GM20000 (cell line): ENCODE measurements around the gene GBGT1.

Source experiments
- DNase-seq: peaks from one replicate; pipeline ENCODE4 v3.0.0; 2012; ENCODE audit warnings: low spot score
- CTCF ChIP-seq: IDR thresholded peaks from 2 replicates; pipeline ENCODE4 v1.5.1; 2012; ENCODE audit warnings: mild to moderate bottlenecking, control low read depth; ENCODE audit errors: extremely low read depth, missing control alignments

Gene GBGT1

GRCh38 chr9:133125941-133126696 is 37.6 kb downstream of the GBGT1 start:
- no peak for TF ChIP-seq CTCF
- DNase-seq, result peak; percentile 80

- DNase-seq, result no peak
- TF ChIP-seq CTCF, result no peak
Observed at GRCh38 chr9:133124907-133125275, 38.8 kb downstream of the GBGT1 start.

- DNase-seq, result no peak
- TF ChIP-seq CTCF, result no peak
Observed at GRCh38 chr9:133124123-133124906, 39.4 kb downstream of the GBGT1 start.

- no peak for DNase-seq
- no peak for TF ChIP-seq CTCF
Observed at GRCh38 chr9:133122935-133123611, 40.6 kb downstream of the GBGT1 start.

- TF ChIP-seq CTCF, result no peak
- no peak for DNase-seq
Observed at GRCh38 chr9:133122605-133122934, 41.1 kb downstream of the GBGT1 start.

GRCh38 chr9:133121915-133122550 is 41.7 kb downstream of the GBGT1 start:
- DNase-seq, result no peak
- no peak for TF ChIP-seq CTCF
